Frontal cortex (tissue), 4 donors: ENCODE data around the gene MC2R. TPM values are rescaled to one million over a fixed set of nuclear protein-coding genes. Genes with fewer than 3 reads are reported as not detected.

Experiments
- DNase-seq, 2 donors: peaks; one replicate each; pipeline ENCODE4 v3.0.0; 2012; ENCODE audit warnings: low spot score in 2 of 2
- FAIRE-seq: peaks from 2 replicates; lab custom pipeline; 2012; peaks lifted over from hg19 to GRCh38; lab: Jason Lieb, UNC
- total RNA-seq: library from RNA; depleted of rRNA; stranded (reverse); fragments of >200 nt; gene quantifications from one replicate; pipeline ENCODE4 v1.2.3, GENCODE V29; 2014
- donor health status: control.
- donor health status: control.
- donor health status: control.

Gene MC2R
- under 0.01 TPM for total RNA-seq

DNA sequence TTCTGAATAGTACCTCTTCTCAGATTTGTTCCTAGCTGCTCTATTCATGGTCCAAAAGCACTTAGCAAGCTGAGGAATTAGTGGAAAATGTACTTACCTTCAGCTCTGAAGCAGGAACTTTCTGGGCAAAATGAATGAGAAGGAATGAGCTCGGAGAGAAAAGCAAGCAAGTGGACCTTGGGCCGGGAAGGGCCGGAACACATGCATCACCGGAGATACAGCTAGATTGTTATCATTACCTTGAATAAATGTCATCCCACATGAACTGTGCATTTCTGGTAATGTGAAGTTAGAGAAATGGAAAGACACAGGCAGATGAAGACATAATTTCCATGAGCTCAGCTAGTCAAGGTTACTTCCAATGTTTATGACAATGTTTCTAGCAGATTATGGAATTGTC is at the start of gene MC2R:
MC2R (minus strand) TSS at position 146 of the 400 bp plus-strand sequence. CDS start 30,018 bp downstream, outside the sequence.
- no peak for FAIRE-seq
- DNase-seq, result no peak

DNA sequence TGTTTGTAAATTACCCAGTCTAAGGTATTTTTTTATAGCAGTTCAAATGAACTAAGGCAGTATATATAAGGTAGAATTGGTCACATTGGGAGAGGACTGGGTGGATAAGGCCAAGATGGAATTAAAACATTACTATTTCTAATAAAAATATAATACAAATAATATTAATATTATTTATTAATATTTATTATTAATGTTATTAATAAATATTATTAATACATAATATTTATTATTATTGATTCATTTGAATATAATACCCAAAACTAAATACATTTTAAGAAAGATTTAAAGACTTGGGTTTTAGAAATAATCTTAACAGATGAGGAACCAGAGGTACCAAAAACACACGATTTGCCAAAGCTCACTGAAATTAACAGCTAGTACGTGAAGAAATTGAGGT is 30.5 kb upstream of the MC2R start:
- no peak for FAIRE-seq
- DNase-seq, result no peak

DNA sequence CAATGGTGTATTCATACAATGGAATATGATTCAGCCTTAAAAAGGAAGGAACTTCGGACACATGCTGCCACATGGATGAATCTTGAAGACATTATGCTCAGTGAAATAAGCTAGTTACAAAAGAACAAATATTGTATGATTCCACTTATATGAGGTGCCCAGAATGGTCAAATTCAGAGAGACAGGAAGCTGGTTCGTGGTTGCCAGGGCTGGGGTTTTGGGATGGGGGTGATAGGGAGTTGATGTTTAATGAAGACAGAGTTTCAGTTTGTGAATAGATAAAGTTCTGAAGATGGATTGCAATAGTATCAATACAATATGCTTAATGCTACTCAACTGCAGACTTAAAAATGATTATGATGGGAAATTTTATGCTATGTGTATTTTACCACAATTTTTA is 28.0 kb upstream of the MC2R start:
- no peak for FAIRE-seq
- DNase-seq, result no peak

DNA sequence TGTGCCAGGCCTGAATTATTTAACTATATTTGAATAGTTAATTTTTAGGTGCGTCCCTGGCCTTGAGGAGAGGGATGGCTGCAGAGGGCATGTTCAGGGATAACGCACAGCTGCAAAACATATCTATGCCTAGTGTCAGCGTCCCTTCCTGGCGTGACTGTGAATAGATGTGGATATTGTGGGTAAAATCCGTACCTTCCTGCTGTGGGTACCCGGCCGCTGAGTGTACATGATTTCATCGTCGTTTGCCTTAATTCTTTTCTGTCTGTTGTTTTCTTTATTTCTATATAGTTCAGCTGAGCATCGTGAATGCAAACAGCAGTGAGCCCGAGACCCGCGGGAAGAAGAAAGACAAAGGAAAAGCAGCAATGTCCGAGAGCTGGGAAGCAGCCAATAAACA is 25.0 kb upstream of the MC2R start:
- DNase-seq (no peak), FAIRE-seq (no peak)

DNA sequence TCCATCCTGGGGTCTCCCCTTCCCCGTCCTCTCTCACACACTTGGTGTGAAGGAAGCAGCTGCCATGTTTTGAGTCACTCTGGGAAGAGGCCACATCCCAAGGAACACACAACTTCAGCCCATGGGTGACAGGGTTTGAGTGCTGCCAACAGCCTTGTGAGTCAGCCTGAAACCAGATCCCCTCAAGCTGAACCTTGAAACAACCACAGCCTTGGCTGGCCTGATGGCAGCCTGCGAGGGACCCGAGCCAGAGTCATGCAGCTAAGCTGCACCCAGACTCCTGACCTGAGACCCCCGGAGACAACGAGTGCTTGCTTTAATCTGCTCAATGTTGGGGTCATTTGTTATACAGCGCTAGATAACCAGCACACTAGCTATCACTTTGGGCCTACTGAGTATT is 19.3 kb upstream of the MC2R start:
- DNase-seq, result no peak
- FAIRE-seq, result no peak

DNA sequence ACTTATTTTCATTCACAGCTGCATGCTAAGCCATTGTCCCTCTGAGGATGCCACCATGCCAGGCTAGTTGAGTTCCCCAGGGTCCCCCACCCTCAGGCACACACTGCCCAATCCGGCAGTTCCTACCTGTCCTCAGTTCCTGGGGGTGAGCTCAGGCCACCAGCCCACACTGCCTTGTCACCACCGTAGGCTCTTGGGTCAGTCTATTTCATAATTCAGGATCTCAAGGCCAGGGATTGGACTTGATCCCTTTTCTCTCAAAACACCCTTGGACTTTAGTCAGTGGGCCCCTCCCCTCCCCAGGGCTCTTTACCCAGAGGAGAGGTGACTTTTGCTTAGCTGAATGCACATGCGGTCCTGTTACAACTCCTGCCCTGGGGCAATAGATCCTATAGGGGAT is 18.7 kb upstream of the MC2R start:
- FAIRE-seq (no peak), DNase-seq (no peak)

DNA sequence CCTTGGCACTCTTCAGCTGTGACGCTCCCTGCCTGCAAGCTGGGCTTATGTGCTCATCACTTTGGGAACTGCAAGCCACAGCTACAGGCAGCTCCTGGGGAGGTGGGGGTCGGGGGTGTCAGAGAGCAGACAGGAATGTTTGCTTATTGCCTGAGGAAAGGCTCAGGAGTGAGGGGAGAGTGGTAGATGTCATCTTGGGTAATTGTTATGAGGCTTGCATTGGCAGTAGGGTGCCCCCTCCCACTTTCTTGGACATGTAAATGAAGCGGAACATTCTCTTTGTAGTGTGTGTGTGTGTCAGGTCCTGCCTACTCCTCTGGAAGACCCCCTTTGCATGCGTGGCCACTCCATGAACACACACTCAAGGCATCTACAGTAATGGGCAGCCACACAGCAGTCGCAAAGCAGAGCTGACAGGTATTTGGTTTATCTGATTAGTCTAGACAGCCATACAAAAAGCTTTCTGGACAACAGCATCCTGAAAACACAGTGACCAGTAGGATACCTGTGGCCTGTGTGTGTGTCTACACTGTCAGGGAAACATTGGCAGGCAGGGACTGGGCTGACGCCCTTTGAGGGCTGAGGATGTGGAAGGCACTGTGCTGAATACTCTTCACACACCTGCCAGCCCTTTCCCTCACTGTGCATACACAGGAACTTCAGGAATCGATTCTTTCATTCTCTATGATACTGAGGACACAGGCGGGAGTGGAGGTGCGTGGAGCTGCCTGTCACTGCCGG is 17.1 kb upstream of the MC2R start:
- no peak for FAIRE-seq
- DNase-seq, result no peak

DNA sequence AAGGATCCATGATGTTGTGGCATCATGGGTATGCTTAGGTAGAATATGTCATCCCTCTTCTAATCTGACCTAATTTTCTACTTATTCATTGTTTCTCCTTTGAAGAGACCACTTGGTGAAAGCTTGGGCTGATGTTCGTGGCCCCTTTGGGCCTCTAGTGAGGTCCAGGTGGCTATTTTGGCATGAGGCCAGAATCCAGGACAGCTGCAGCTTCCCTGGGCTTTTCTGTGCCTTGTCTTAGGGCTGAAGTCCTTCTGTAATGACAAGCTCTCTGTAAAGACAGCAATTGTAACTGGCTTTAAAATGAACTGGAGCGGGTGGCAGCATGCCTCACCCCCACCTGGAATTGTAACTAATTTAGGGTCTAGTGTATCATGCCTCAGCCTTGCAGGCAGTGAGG is 15.6 kb upstream of the MC2R start:
- no peak for FAIRE-seq

DNA sequence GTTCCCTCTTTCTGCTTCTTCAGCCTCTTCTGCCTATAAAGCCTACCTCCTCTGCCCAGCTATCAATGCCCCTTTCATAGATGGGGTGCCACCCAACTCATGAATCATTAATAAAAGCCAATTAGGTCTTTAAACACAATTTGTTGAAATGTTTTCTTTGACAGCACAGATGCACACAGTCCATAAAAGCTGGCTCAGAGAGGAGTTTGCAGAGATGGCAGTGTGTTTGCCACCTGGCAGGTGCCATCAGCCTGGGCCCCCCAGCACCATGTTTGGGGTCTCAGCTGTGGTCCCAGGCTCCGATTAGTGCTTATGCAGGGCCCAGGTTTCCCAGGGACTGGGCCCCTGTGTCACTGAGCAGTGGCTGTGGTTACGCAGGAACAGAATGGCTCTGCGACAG is 7.9 kb upstream of the MC2R start:
- FAIRE-seq (no peak), DNase-seq (no peak)

More for the DNA sequence above, 15.6 kb upstream of the MC2R start:
- DNase-seq, result no peak

DNA sequence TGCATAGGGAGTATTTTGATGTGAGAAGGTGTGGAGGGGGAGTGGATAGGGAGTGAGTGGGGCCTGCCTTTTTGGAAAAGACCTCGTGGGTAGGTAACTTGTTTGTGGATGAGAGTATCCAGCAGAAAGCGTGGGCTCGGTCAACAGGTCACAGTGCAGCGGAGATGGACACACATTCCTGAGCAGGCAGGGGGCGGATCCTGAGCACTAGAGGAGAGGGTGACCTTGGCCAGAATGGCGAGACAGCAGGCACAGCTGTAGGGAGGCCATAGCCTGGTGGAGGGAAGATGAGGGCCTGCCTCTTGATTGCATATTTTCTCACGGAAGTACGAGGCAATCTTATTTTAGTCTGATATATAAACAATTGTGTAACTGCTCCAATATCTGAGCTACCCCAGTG is 3.6 kb upstream of the MC2R start:
- no peak for FAIRE-seq
- DNase-seq, result no peak

DNA sequence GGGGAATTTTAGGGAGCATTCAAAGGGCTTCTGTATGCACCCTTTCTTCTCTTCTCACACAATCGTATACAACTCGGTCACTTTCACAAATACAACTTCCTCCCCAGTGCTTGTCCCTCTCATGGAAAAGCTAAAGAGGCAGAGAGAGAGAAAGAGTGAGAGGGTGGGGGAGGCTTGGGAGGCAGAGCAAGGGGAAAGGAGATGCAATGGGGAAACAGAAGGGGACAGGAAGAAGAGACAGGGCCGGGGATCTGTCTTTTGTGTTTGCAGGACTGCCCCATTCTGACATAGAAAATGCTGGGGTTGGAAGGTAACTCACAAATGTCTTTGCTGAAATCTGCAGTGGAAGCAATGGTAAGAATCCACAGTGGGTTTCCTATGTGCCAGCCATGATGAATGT is 2.1 kb upstream of the MC2R start:
- no peak for FAIRE-seq

DNA sequence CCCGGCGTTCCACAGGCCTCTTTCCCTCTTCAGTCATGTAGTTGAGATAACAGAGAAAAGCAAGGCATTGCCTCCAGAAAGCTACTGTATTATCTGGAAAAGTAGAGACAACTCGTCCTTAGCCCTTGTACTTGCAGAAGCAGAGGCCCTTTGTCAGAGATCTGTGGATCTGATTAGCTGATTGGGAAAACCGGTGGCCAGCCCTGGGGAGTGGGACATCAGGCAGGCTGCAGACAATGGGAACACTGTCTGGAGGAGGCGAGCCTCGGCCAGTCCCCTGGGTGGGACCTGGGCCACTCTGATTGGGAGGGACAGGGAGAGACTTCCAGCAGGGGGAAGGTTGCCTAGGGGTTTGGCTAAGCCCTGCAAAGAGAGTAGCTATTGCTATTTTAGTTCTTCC is 1.2 kb upstream of the MC2R start:
- FAIRE-seq (no peak), DNase-seq (no peak)

More for the DNA sequence above, 2.1 kb upstream of the MC2R start:
- no peak for DNase-seq

DNA sequence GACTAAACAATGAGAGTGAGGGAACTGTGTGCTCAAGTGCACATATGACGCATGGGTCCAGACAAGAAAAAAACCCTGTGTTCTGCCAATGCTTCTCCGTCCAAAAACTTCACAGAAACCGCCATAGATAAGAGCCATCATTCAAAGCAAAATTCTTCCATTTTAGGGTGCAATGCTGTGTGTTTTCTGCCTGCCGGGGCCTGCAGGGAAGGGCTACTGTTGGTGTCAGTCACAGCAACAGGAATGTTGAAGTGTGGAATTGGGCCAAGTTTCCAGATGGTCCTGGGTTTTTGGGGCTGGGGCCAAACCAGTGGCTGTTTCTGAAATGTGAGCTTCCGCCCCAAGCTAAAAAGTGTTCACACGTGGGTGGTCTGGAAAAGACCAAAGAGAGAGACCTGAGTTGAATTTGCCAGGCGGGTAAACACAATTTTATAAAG is 677 bp upstream of the MC2R start:
- FAIRE-seq, result no peak
- no peak for DNase-seq

DNA sequence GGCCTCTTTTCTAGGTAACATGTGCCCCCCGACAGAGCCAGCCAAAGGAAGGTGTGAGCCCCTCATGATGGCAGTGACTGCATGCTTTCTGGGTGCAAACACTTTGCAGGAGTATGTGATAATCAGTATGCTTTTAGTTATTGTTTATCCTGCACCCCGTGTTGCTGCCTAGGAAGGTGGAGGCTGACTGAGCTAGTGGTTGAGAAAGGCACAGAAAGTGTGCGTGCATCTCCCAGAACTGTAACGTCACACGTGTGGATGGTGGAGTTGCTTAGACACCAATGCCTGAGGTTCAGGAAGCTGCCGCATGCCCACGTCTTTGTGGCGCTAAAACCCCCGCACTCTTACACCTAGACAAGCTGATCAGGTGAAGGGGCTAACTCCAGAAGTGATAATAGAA is 580 bp downstream of the MC2R start:
- DNase-seq (no peak), FAIRE-seq (no peak)

DNA sequence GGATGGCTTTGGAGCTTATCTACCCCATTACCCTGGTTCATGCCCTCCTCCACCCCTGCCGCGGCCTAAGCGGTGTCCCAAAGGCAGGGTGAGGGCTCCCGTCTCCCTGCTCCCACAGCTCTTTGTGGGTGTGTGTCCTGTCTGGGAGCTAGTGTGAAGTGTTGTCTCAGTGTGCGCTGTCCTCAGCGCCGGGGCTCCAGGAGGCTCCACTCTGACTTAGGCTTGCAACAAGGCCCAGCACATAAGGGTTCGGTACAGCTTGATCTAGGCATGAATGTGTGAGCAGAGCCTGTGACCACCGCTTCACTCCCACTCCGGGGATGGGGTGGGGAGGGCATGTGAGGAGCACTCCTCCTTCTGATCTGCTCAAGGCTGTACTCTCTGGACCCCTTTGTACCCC is 1.2 kb downstream of the MC2R start:
- FAIRE-seq (no peak), DNase-seq (no peak)

DNA sequence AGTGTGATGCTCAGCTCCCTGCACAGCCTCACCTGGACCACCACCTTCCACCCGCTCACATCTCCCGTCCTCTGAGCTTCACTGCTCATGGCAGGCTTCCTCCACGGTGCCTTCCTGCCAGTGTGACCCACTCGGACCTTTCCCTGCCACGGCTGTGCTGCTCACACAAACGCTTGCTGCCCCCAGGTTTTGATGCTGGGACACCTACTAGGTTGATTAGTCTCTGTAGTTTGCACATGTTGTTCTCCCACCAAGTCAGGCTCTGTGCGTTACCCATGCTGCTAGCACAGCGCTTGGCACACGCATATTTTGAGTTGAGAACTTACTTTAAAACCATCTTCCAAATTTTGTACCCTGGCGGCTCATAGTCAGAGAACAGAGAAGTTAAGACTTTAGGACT is 2.1 kb downstream of the MC2R start:
- no peak for DNase-seq
- FAIRE-seq, result no peak

DNA sequence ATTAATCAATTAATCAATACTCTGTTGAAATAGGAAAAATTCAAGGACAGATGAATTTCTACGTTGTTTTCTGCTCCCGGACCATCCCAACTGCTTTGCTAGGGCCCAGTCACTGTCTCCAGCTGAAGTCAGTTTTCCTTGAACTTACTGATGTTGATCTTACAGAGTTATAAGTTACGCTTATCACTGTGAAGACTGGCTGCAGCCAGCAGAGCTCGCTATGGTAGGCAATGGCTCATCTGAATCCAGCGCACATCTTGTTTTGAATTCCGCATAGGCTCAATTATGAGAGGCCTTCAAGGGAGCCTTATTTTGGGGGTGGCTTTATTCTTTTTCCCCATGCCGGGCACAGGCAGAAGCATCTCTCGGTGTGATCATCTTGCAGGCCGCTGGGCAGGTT is 2.7 kb downstream of the MC2R start:
- no peak for FAIRE-seq
- DNase-seq, result no peak

DNA sequence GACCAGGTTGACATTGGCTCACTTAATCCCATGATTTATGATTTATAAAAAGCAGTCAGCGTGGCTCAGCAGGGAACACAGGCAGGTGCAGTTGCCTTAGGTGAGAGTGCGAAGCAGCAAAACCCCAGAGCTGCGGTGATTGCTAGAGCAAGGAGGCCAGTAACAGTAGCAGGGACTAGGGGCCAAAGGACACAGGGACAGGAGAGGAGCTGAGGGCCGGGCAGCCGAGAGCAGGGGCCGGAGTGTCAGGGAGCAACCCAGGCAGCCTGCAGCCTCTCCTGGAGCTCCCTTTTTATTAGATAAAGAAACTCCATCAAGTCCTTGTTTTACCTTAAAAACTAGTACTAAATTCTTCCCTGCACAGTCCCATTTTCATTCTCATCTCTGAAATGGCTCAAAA is 4.3 kb downstream of the MC2R start:
- DNase-seq (no peak), FAIRE-seq (no peak)

DNA sequence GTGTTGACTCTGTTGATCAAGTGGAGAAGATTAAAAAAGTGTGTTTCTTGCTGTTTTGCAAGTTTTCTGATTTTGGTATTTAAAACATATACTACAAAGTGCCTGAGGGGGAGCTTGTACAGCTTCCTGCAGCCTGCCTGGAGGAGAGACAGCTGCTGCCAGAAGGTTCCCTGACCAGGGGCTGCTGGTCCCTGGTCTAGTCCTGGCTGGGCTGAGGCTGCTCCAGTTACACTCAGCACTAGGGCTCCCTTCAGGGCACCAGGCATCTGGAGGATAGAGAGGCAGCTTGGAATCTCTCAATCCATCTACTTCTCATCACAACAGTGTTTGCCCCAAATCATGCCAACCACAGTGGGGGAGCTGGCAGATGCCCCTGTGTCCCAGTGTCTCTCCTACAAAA is 4.8 kb downstream of the MC2R start:
- DNase-seq (no peak), FAIRE-seq (no peak)

DNA sequence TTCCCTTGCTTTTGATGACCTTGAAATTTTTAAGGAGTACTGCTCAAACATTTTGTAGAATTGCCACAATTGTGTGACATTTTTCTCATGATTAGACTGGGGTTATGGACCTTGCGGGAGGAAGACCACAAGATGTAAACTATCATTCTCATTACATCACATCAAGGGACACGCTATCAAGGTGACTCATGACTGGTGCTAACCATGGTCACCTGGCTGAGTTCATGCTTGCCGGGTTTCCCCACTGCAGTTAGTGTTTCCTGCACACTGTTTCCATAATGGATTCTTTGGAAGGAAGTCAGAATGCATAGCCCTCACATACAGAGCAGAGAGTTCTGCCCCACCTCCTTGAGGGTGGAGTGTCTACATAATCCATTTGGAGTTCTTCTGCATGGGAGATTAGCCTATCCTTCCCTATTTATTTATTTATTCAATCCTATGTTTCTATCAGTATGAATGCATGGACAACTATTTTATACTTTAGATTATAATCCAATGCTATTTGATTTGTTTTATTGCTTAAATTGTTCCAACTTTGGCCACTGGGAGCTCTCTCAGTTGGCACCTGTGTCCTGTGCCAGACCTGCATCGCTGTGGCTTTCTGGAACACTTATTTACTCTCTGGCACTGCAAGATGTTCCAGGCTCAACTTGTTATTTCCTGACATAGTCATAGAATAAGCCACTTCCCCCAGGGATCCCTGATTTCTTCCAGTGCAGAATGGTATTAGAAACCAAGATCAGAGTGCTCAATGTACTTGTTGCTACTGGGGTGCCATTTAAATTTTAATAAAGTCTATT is 6.0 kb downstream of the MC2R start:
- no peak for FAIRE-seq

DNA sequence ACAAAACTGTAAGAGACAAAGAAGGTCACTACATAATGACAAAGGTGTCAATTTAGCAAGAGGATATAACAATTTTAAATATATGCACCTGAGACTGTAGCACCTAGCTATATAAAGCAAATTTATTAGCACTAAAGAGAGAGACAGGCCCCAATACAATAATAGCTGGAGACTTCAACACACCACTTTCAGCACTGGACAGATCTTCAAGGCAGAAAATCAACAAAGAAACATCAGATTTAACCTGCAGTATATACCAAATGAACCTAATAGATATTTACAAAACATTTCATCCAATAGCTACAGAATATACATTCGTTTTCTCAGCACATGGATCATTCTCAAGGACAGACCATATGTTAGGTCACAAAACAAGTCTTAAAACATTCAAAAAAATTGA is 14.7 kb downstream of the MC2R start:
- DNase-seq, result no peak
- FAIRE-seq, result no peak

More for the DNA sequence above, 6.0 kb downstream of the MC2R start:
- DNase-seq, result no peak
